HG02759 (cell line): Measurements from ENCODE around the gene DPY30.

Experiments
- ATAC-seq: cut with Tn5 transposase; IDR thresholded peaks from one replicate; pipeline ENCODE4 v1.9.1; 2021; ENCODE audit warnings: mild to moderate bottlenecking, moderate library complexity; ENCODE audit not compliant: unreplicated experiment

The DPY30 gene

DNA sequence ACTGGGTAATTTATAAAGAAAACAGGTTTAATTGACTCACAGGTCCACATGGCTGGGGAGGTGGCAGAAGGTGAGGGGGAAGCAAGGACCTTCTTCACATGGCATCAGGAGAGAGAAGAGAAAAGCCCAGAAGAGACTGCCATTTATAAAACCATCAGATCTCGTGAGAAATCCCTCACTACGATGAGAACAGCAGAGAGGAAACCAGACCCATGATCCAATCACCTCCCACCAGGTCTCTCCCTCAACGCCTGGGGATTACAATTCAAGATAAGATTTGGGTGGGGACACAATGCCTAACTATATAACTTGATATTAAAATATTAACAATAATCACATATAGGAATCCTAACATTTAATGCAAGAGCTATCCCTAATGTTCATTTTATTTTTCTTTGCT, 60.6 kb downstream of the DPY30 start:
- ATAC-seq: no peak

DNA sequence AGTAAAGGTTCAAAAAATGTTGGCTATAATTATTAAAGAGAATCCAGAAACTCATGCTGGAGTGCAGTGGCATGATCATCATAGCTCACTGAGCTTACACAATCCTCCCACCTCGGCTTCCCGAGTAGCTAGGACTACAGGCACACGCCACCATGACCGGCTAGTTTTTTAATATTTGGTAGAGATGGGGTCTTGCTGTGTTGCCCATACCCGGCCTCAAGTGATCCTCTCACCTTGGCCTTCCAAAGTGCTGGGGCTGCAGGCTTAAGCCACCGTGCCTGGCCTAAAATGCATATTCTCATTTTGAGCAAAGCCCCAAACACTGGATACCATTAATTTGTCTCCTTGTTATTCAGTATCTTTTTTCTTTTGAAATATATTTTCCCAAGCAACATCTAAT, 61.2 kb downstream of the DPY30 start:
- ATAC-seq: no peak
